ENCODE results near the gene CADM4. TPM values are rescaled to one million over a fixed set of nuclear protein-coding genes. Genes with fewer than 3 reads are reported as not detected.

Gene CADM4
- total RNA-seq, 1 donor from 2014 or later, result 71.6 TPM

DNA sequence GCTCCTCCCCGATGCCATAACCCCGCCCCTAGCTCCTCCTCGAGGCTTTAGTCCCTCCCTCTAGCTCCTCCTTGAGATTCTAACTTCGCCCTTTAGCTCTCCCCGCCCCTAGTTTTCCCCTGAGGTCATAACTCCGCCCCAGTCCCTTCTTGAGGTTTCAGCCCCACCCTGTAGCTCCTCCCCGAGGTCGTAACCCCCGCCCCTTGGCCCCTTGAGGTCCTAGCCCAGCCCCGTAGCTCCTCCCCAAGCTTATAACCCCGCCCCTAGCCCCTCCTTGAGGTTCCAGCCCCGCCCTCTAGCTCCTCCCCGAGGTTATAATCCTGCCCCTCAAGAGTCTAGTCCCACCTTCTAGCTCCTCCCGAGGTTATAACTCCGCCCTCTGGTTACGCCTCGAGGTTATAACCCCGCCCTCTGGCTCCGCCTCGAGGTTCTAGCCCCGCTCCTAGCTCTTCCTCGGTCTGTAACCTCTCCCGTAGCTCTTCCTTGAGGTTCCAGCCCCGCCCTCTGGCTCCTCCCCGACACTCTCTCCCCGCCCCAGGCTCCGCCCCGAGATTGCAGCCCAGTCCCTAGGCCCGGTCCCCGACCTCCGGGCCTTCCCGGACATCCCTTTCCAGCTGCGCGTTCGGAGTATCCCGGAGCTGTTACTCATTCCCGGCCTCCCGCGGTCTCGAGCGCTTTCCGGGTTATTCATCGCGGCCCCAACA, 28.9 kb upstream of the CADM4 start:
- TF ChIP-seq, protein P1, sequence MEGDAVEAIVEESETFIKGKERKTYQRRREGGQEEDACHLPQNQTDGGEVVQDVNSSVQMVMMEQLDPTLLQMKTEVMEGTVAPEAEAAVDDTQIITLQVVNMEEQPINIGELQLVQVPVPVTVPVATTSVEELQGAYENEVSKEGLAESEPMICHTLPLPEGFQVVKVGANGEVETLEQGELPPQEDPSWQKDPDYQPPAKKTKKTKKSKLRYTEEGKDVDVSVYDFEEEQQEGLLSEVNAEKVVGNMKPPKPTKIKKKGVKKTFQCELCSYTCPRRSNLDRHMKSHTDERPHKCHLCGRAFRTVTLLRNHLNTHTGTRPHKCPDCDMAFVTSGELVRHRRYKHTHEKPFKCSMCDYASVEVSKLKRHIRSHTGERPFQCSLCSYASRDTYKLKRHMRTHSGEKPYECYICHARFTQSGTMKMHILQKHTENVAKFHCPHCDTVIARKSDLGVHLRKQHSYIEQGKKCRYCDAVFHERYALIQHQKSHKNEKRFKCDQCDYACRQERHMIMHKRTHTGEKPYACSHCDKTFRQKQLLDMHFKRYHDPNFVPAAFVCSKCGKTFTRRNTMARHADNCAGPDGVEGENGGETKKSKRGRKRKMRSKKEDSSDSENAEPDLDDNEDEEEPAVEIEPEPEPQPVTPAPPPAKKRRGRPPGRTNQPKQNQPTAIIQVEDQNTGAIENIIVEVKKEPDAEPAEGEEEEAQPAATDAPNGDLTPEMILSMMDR (IDR thresholded peaks at IDR 0.05; ENCODE audit: unreplicated experiment), result no peak
- Mint-ChIP-seq H3K36me3 (ENCODE audit: insufficient read depth) (peaks cover 4% of the 10 kb centered on the region), H3K4me3 (ENCODE audit: low read depth) (peak overlapping the region; percentile 86), H3K27me3 (peaks cover 45% of the 10 kb centered on the region), H3K27ac (no peak overlapping the region), H3K4me1 (ENCODE audit: low read depth) (peaks cover 19% of the 10 kb centered on the region), H3K9me3 (ENCODE audit: low read depth) (no peaks in the 10 kb centered on the region)
- DNase-seq (ENCODE audit: low spot score, unreplicated experiment), result peak; percentile 93

DNA sequence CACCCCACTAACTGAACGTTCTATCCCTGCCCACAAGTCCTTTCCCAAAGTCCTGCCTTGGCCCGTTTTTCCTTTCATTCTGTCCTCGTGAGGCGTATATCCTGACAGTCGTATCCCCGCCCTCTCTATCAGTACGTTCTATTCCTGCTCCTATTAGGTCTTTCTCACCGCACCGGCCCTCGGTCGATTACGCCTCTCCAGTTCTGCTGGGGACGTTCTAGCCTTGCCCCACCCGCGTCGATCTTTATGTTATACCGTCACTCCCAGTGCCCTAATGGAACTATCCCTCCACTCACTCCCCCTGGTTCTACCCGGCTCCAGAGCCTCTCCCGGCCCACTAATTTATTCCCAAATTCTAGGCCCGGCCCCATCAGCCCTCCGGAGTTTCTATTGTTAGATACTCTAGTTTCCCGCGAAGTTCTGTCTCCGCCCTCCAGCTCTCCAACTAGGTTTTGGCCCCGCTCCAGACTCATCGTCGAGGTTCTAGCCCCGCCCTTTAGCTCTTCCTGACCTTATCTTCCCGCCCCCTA, 28.3 kb upstream of the CADM4 start:
- TF ChIP-seq, protein P1 (IDR thresholded peaks at IDR 0.05; ENCODE audit: unreplicated experiment), result no peak
- H3K27me3 Mint-ChIP-seq, result peaks cover 45% of the 10 kb centered on the region
- no peaks in the 10 kb centered on the region for H3K9me3 Mint-ChIP-seq (ENCODE audit: low read depth)
- peaks cover 4% of the 10 kb centered on the region for H3K36me3 Mint-ChIP-seq (ENCODE audit: insufficient read depth)
- peak overlapping the region; percentile 86 for H3K4me3 Mint-ChIP-seq (ENCODE audit: low read depth)
- peaks cover 19% of the 10 kb centered on the region for H3K4me1 Mint-ChIP-seq (ENCODE audit: low read depth)
- peak overlapping the region; percentile 96 for H3K27ac Mint-ChIP-seq
- no peak for DNase-seq (ENCODE audit: low spot score, unreplicated experiment)

DNA sequence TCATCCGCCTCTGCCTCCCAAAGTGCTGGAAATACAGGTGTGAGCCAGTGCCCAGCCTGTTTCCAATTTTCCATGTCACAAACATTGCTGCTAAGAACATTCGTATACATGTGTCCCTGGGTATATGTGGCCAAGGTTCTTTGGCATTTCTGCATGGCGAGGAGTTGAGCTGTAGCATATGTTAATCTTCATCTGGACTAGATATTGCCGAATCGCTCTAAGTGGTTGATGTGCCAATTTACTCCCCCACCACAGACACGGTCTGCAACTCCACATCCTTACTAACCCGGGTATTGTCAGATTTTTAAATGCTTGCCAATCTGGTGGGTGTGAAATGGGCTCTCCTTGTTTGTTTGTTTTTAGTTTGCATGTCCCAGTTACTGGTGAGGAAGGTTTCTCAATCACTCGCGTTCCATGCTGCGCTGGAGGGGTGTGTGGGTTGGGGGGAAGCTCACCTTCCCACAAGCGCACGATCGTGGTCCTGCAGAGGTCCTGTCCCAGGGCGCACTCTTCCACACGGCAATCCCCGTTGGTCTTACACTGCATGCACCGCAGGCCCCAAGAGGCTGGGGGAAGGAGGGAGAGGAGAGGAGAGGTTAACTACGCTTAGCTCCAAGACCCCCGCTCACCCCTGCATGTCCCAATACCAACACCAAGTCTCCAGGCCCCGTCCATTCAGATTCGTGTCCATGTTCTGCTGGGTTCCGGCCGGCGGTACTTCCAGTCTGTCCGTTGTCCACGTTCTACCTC, 27.7 kb upstream of the CADM4 start:
- Mint-ChIP-seq H3K4me1 (ENCODE audit: low read depth) (peaks cover 17% of the 10 kb centered on the region), H3K27me3 (peaks cover 43% of the 10 kb centered on the region), H3K4me3 (ENCODE audit: low read depth) (peak overlapping the region; percentile 86), H3K9me3 (ENCODE audit: low read depth) (no peaks in the 10 kb centered on the region), H3K27ac (peak overlapping the region; percentile 96), H3K36me3 (ENCODE audit: insufficient read depth) (peaks cover 4% of the 10 kb centered on the region)
- TF ChIP-seq, protein P1 (IDR thresholded peaks at IDR 0.05; ENCODE audit: unreplicated experiment), result no peak
- peak; percentile 12 for DNase-seq (ENCODE audit: low spot score, unreplicated experiment)

DNA sequence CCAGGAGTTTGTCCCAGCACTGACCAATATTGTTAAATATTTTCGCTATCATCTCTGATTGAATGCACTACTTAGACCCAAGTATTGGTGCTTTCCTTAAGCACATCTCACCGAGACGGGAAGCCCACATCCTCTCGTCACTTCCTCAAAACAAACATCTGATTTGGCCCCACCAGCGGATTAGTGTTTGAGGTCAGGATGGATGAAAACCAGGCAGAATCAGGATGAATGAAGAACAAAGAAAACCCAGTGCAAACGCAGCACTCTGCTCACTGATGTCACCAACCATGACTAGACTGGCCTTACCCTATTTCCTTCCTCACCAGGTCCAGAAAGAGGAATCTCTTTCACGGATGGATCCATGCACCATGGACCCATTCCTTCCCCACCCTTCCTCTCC, 24.4 kb upstream of the CADM4 start:
- Mint-ChIP-seq H3K36me3 (ENCODE audit: insufficient read depth) (peaks cover 5% of the 10 kb centered on the region), H3K27me3 (peaks cover 18% of the 10 kb centered on the region), H3K9me3 (ENCODE audit: low read depth) (no peaks in the 10 kb centered on the region), H3K4me1 (ENCODE audit: low read depth) (peaks cover 10% of the 10 kb centered on the region), H3K4me3 (ENCODE audit: low read depth) (no peak overlapping the region), H3K27ac (no peak overlapping the region)
- DNase-seq (ENCODE audit: low spot score, unreplicated experiment), result no peak
- TF ChIP-seq, protein P1 (IDR thresholded peaks at IDR 0.05; ENCODE audit: unreplicated experiment), result no peak

DNA sequence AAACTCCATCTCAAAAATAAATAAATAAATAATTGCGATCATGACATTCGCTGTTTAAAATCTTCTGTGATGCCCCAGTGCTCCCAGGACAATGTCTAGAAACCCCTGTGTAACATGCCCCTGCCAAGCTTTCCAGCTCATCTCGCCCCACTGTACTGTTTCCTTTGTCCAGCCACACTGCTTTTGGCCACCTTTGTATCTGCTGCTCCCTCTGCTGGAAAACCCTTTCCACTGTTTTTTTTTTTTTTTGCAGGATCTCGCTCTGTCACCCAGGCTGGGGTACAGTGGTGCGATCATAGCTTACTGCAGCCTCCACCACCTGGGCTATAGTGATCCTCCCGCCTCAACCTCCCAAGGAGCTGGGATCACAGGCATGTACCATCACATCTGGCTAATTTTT, 22.8 kb upstream of the CADM4 start:
- Mint-ChIP-seq H3K4me3 (ENCODE audit: low read depth) (no peak overlapping the region), H3K9me3 (ENCODE audit: low read depth) (no peaks in the 10 kb centered on the region), H3K27ac (no peak overlapping the region), H3K27me3 (peaks cover 6% of the 10 kb centered on the region), H3K4me1 (ENCODE audit: low read depth) (peaks cover 3% of the 10 kb centered on the region), H3K36me3 (ENCODE audit: insufficient read depth) (peaks cover 3% of the 10 kb centered on the region)
- DNase-seq (ENCODE audit: low spot score, unreplicated experiment), result no peak
- TF ChIP-seq, protein P1 (IDR thresholded peaks at IDR 0.05; ENCODE audit: unreplicated experiment), result peak; percentile 53

All from progenitor cell of endocrine pancreas (in vitro differentiated cells).